HepG2 (cell line): ENCODE data around the gene PASK. TPM values are rescaled to one million over a fixed set of nuclear protein-coding genes. Genes with fewer than 3 reads are reported as not detected.

Experiments used
- ATF7-NPFF ChIP-seq: sonication (generic); formaldehyde crosslinking; IDR thresholded peaks from 2 replicates; pipeline ENCODE4 v1.8.1; 2023; ENCODE audit warnings: mild to moderate bottlenecking, low read depth, missing genetic modification reagents, moderate library complexity
- CENPX ChIP-seq: sonication (generic); formaldehyde crosslinking; IDR thresholded peaks from 2 replicates; pipeline ENCODE4 v1.9.0; 2021; ENCODE audit warnings: mild to moderate bottlenecking, missing genetic modification reagents, moderate library complexity
- FOXK1 ChIP-seq: sonication (generic); formaldehyde crosslinking; IDR thresholded peaks from 2 replicates; pipeline ENCODE4 v1.4.0; 2020; ENCODE audit warnings: low read depth, missing genetic modification reagents, borderline replicate concordance
- GATAD1 ChIP-seq: IDR thresholded peaks from 2 replicates; pipeline ENCODE4 v1.6.1; 2016; ENCODE audit warnings: missing genetic modification reagents, missing compliant biosample characterization
- HNRNPK ChIP-seq: fragments of 200-400 bp; formaldehyde crosslinking; IDR thresholded peaks from 2 replicates; pipeline ENCODE4 v1.6.1; 2018; ENCODE audit warnings: low read length, low read depth, moderate library complexity, mild to moderate bottlenecking; ENCODE audit not compliant: poor library complexity, severe bottlenecking
- KAT2B ChIP-seq: fragments of 150-350 bp; IDR thresholded peaks from 2 replicates; pipeline ENCODE4 v1.6.1; 2014; ENCODE audit warnings: low read depth, low read length, borderline replicate concordance
- KLF6 ChIP-seq: IDR thresholded peaks from 2 replicates; pipeline ENCODE4 v1.8.0; 2016; ENCODE audit warnings: missing biosample characterization, missing genetic modification reagents
- MED8 ChIP-seq: sonication (generic); formaldehyde crosslinking; IDR thresholded peaks from 2 replicates; pipeline ENCODE4 v1.8.1; 2023; ENCODE audit warnings: mild to moderate bottlenecking, missing genetic modification reagents; ENCODE audit not compliant: insufficient replicate concordance
- MIER2 ChIP-seq: IDR thresholded peaks from 2 replicates; pipeline ENCODE4 v1.6.1; 2016; ENCODE audit warnings: missing biosample characterization, missing genetic modification reagents
- POLR2G ChIP-seq: fragments of 200-400 bp; formaldehyde crosslinking; IDR thresholded peaks from 2 replicates; pipeline ENCODE4 v1.6.1; 2018; ENCODE audit warnings: mild to moderate bottlenecking, low read depth, low read length, moderate library complexity
- SP140L ChIP-seq: sonication (generic); formaldehyde crosslinking; IDR thresholded peaks from 2 replicates; pipeline ENCODE4 v1.4.0; 2020; ENCODE audit warnings: missing genetic modification reagents, borderline replicate concordance
- TSC22D2 ChIP-seq: sonication (generic); formaldehyde crosslinking; IDR thresholded peaks from 2 replicates; pipeline ENCODE4 v1.5.1; 2020; ENCODE audit warnings: missing genetic modification reagents, mild to moderate bottlenecking, borderline replicate concordance
- ZBTB42 ChIP-seq: sonication (generic); formaldehyde crosslinking; IDR thresholded peaks from 2 replicates; pipeline ENCODE4 v1.5.0; 2020; ENCODE audit warnings: mild to moderate bottlenecking, missing genetic modification reagents
- ZMAT3 ChIP-seq: sonication (generic); formaldehyde crosslinking; conservative IDR thresholded peaks from 2 replicates; pipeline ENCODE4 v1.7.0; 2021; ENCODE audit warnings: missing genetic modification reagents
- ZNF207 ChIP-seq: fragments of 450-650 bp; IDR thresholded peaks from 2 replicates; pipeline ENCODE4 v1.6.1; 2016; ENCODE audit warnings: antibody characterized with exemption, borderline replicate concordance
- ZNF253 ChIP-seq: sonication (generic); formaldehyde crosslinking; IDR thresholded peaks from 2 replicates; pipeline ENCODE4 v1.8.0; 2022; ENCODE audit warnings: mild to moderate bottlenecking, missing genetic modification reagents, borderline replicate concordance
- ZNF34 ChIP-seq: sonication (generic); formaldehyde crosslinking; IDR thresholded peaks from 2 replicates; pipeline ENCODE4 v1.4.0; 2020; ENCODE audit warnings: mild to moderate bottlenecking, missing genetic modification reagents, borderline replicate concordance
- ZNF382 ChIP-seq: sonication (generic); formaldehyde crosslinking; IDR thresholded peaks from 2 replicates; pipeline ENCODE4 v1.5.0; 2020; ENCODE audit warnings: missing genetic modification reagents, mild to moderate bottlenecking, borderline replicate concordance
- ZNF772 ChIP-seq: sonication (generic); formaldehyde crosslinking; IDR thresholded peaks from 2 replicates; pipeline ENCODE4 v1.5.0; 2020; ENCODE audit warnings: mild to moderate bottlenecking, missing genetic modification reagents
- polyA plus RNA-seq, 8 experiments: library from polyadenylated mRNA; depleted of rRNA in 3 of 8; stranded (reverse) in 7 of 8; unstranded in 1 of 8; fragments of >200 nt; fragmentation: Illumina TruSeq in 4 of 8; extraction: Trizol in 4 of 8; gene quantifications; 2 replicates each; pipeline versions ENCODE4 v1.2.1 to v1.2.3, GENCODE V29; 2011 to 2016; ENCODE audit warnings: low read depth in 4 of 8, missing spikeins in 1 of 8, mixed read lengths in 1 of 8; ENCODE audit not compliant: insufficient read depth in 1 of 8
- total RNA-seq, 5 experiments: library from RNA; depleted of rRNA; stranded (reverse); fragments of >200 nt; fragmentation: Illumina TruSeq; extraction: Trizol; gene quantifications; 2 replicates each; pipeline ENCODE4 v1.2.3, GENCODE V29; 2016; ENCODE audit warnings: low read depth in 1 of 5
- TF ChIP-seq, protein P1 (sequence below): sonication (generic); formaldehyde crosslinking; IDR thresholded peaks from 2 replicates; pipeline ENCODE4 v1.5.0; 2020; ENCODE audit warnings: mild to moderate bottlenecking, missing genetic modification reagents
- TF ChIP-seq, protein P2 (sequence below): sonication (generic); formaldehyde crosslinking; IDR thresholded peaks from 2 replicates; pipeline ENCODE4 v1.8.0; 2022; ENCODE audit warnings: mild to moderate bottlenecking, missing genetic modification reagents, moderate library complexity
- TF ChIP-seq, protein P3 (sequence below): sonication (generic); formaldehyde crosslinking; IDR thresholded peaks from 2 replicates; pipeline ENCODE4 v1.4.0; 2020; ENCODE audit warnings: missing genetic modification reagents, borderline replicate concordance

Gene PASK
- total and polyA plus RNA-seq, 2 of the 13 experiments (the other 11 are each of a cell fraction or from before 2014, with no cell fraction given): 6.9 to 17.0 TPM

DNA sequence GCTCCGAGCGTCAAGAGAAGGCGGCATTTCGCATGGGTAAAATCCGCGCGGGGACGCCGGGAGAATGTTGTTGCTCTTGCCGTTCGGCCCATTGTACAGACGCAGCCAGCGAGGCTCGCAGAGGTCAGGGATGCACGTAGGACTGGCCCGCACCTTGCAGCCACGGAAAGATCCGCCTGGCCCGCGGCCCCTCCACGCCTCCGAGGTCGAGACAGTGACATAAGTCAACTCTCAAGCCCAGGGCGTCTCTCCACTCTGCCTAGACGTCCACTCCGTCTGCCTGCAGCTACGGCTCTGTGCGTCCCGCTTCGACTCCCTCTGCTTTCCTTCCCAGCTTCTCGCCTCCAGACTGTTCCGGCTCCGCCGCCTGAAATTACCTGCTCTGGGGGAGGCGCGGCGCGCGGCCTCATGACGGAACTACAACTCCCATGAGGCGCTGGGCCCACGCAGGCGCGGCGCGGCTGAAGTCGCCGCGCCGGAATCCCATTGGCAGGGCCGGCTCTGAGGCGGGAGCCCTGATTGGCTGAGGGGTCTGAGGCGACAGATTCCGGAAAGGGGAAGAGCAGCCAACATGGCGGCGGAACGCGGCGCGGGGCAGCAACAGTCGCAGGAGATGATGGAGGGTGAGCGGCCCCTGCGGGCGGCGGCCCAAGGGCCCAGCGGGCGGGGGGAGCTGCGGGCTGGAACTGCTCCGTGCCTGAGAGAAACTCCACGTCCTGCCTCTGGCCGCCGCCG is 820 bp upstream of the PASK start, which contains the start of gene PPP1R7 (continued):
- TF ChIP-seq, protein P1, sequence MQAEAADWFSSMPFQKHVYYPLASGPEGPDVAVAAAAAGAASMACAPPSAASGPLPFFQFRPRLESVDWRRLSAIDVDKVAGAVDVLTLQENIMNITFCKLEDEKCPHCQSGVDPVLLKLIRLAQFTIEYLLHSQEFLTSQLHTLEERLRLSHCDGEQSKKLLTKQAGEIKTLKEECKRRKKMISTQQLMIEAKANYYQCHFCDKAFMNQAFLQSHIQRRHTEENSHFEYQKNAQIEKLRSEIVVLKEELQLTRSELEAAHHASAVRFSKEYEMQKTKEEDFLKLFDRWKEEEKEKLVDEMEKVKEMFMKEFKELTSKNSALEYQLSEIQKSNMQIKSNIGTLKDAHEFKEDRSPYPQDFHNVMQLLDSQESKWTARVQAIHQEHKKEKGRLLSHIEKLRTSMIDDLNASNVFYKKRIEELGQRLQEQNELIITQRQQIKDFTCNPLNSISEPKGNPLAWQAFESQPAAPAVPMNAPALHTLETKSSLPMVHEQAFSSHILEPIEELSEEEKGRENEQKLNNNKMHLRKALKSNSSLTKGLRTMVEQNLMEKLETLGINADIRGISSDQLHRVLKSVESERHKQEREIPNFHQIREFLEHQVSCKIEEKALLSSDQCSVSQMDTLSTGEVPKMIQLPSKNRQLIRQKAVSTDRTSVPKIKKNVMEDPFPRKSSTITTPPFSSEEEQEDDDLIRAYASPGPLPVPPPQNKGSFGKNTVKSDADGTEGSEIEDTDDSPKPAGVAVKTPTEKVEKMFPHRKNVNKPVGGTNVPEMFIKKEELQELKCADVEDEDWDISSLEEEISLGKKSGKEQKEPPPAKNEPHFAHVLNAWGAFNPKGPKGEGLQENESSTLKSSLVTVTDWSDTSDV (CRISPR knock-in tag): no peak; the same call in 1 of the 2 replicates
- TF ChIP-seq HNRNPK (peak; percentile 58), ZNF34 (CRISPR knock-in tag) (no peak), ZNF772 (CRISPR knock-in tag) (no peak; the same call in 1 of the 2 replicates), MED8 (peak; percentile 10), SP140L (CRISPR knock-in tag) (no peak), ZNF207 (no peak), ZNF253 (CRISPR knock-in tag) (no peak), POLR2G (peak; percentile 92), ATF7-NPFF (CRISPR knock-in tag) (peak; percentile 59; the same call in 1 of the 2 replicates), FOXK1 (CRISPR knock-in tag) (peak; percentile 33; the same call in 1 of the 2 replicates), ZNF382 (no peak), GATAD1 (CRISPR knock-in tag) (peak; percentile 92), ZMAT3 (peak; percentile 82), TSC22D2 (no peak), CENPX (CRISPR knock-in tag) (no peak), ZBTB42 (0 out of 2 replicates have a peak, but pooled peaks have one; percentile 21), KLF6 (CRISPR knock-in tag) (no peak), MIER2 (CRISPR knock-in tag) (0 out of 2 replicates have a peak, but pooled peaks have one; percentile 6), KAT2B (no peak)
- TF ChIP-seq, protein P2, sequence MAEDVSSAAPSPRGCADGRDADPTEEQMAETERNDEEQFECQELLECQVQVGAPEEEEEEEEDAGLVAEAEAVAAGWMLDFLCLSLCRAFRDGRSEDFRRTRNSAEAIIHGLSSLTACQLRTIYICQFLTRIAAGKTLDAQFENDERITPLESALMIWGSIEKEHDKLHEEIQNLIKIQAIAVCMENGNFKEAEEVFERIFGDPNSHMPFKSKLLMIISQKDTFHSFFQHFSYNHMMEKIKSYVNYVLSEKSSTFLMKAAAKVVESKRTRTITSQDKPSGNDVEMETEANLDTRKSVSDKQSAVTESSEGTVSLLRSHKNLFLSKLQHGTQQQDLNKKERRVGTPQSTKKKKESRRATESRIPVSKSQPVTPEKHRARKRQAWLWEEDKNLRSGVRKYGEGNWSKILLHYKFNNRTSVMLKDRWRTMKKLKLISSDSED: no peak
- TF ChIP-seq, protein P3, sequence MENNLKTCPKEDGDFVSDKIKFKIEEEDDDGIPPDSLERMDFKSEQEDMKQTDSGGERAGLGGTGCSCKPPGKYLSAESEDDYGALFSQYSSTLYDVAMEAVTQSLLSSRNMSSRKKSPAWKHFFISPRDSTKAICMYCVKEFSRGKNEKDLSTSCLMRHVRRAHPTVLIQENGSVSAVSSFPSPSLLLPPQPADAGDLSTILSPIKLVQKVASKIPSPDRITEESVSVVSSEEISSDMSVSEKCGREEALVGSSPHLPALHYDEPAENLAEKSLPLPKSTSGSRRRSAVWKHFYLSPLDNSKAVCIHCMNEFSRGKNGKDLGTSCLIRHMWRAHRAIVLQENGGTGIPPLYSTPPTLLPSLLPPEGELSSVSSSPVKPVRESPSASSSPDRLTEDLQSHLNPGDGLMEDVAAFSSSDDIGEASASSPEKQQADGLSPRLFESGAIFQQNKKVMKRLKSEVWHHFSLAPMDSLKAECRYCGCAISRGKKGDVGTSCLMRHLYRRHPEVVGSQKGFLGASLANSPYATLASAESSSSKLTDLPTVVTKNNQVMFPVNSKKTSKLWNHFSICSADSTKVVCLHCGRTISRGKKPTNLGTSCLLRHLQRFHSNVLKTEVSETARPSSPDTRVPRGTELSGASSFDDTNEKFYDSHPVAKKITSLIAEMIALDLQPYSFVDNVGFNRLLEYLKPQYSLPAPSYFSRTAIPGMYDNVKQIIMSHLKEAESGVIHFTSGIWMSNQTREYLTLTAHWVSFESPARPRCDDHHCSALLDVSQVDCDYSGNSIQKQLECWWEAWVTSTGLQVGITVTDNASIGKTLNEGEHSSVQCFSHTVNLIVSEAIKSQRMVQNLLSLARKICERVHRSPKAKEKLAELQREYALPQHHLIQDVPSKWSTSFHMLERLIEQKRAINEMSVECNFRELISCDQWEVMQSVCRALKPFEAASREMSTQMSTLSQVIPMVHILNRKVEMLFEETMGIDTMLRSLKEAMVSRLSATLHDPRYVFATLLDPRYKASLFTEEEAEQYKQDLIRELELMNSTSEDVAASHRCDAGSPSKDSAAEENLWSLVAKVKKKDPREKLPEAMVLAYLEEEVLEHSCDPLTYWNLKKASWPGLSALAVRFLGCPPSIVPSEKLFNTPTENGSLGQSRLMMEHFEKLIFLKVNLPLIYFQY: no peak; the same call in 1 of the 2 replicates
